HG02840 (cell line): ENCODE data around the gene TIMP2.
"Not testable (repeated sequence)": the region's sequence is repeated elsewhere in the genome, so short reads cannot be mapped to it uniquely, and the experiment has no call there.

Experiments
- ATAC-seq: cut with Tn5 transposase; IDR thresholded peaks from one replicate; pipeline ENCODE4 v1.9.1; 2021; ENCODE audit warnings: mild to moderate bottlenecking, moderate library complexity, moderate number of reproducible peaks; ENCODE audit not compliant: unreplicated experiment, low FRiP score

TIMP2 gene

GRCh38 chr17:78873519-78874340, 51.5 kb downstream of the TIMP2 start:
- ATAC-seq = no peak

- ATAC-seq = no peak
Measured at GRCh38 chr17:78872486-78872885, 52.7 kb downstream of the TIMP2 start.

- ATAC-seq = no peak
Measured at GRCh38 chr17:78870621-78871020, 54.6 kb downstream of the TIMP2 start.

GRCh38 chr17:78868391-78868790, 56.8 kb downstream of the TIMP2 start:
- no peak for ATAC-seq

- ATAC-seq = not testable (repeated sequence)
Measured at GRCh38 chr17:78867046-78867445, 58.1 kb downstream of the TIMP2 start.

- no peak for ATAC-seq
Measured at GRCh38 chr17:78865682-78866390, 59.4 kb downstream of the TIMP2 start.

- no peak for ATAC-seq
Measured at GRCh38 chr17:78864117-78864516, 61.1 kb downstream of the TIMP2 start.

- ATAC-seq = no peak
Measured at GRCh38 chr17:78862073-78863023, 62.8 kb downstream of the TIMP2 start.

- ATAC-seq = no peak
Measured at GRCh38 chr17:78861229-78861628, 64.0 kb downstream of the TIMP2 start.

- no peak for ATAC-seq
Measured at GRCh38 chr17:78859051-78859450, 66.1 kb downstream of the TIMP2 start.

- ATAC-seq = no peak
Measured at GRCh38 chr17:78857266-78857665, 67.9 kb downstream of the TIMP2 start.

- no peak for ATAC-seq
Measured at GRCh38 chr17:78855561-78856165, 69.5 kb downstream of the TIMP2 start.

- no peak for ATAC-seq
Measured at GRCh38 chr17:78854508-78854907, 70.7 kb downstream of the TIMP2 start.

GRCh38 chr17:78853926-78854394, 71.2 kb downstream of the TIMP2 start:
- no peak for ATAC-seq

- ATAC-seq = no peak
Measured at GRCh38 chr17:78852709-78853121, 72.5 kb downstream of the TIMP2 start.

GRCh38 chr17:78849026-78849425, 76.2 kb downstream of the TIMP2 start:
- ATAC-seq = no peak

- ATAC-seq = no peak
Measured at GRCh38 chr17:78847052-78847451, 78.1 kb downstream of the TIMP2 start.

- ATAC-seq = no peak
Measured at GRCh38 chr17:78844301-78845005, 80.7 kb downstream of the TIMP2 start.

GRCh38 chr17:78842881-78843565, 82.2 kb downstream of the TIMP2 start:
- no peak for ATAC-seq
